SH-SY5Y (cell line): Measurements from ENCODE around the gene ZBTB17.

Experiments
- GATA2 ChIP-seq: IDR thresholded peaks from 2 replicates; pipeline ENCODE4 v1.6.1; 2011; ENCODE audit warnings: mild to moderate bottlenecking, low read depth, low read length
- GATA3 ChIP-seq: IDR thresholded peaks from 2 replicates; pipeline ENCODE4 v1.6.1; 2011; ENCODE audit warnings: low read depth, mild to moderate bottlenecking, low read length, moderate library complexity

GRCh38 chr1:15944308-15945010 lies 31.4 kb downstream of the ZBTB17 start:
- no peak for TF ChIP-seq GATA3
- TF ChIP-seq GATA2: no peak
